ENCODE results near the gene SMURF2. TPM values are rescaled to one million over a fixed set of nuclear protein-coding genes. Genes with fewer than 3 reads are reported as not detected.
A peak's percentile ranks its signal among the peaks of the same experiment; 100 is the strongest.

Gene SMURF2
- total and polyA plus RNA-seq, 9 of the 15 experiments (the other 6 are each of a cell fraction or from before 2014, with no cell fraction given) = 3.8 to 22.0 (median 14.8) TPM

GRCh38 chr17:64505340-64506200 is 156.5 kb downstream of the SMURF2 start (continued):
- TF ChIP-seq MTA3 (IDR thresholded peaks at IDR 0.05; ENCODE audit: borderline replicate concordance) (peak; percentile 35; the same call in 1 of the 2 replicates), RBM22 (IDR thresholded peaks at IDR 0.05; ENCODE audit: low read depth, low read length, poor library complexity, severe bottlenecking) (peak; percentile 100), ZNF384 (IDR thresholded peaks at IDR 0.05; ENCODE audit: low read depth, low read length) (no peak), ZNF41 (CRISPR knock-in tag; conservative IDR thresholded peaks at IDR 0.05) (0 out of 2 replicates have a peak, but pooled peaks have one; percentile 26), SREBF1 (IDR thresholded peaks at IDR 0.05; ENCODE audit: borderline replicate concordance, low read depth, low read length) (no peak), ATF4 (CRISPR knock-in tag; IDR thresholded peaks at IDR 0.05) (0 out of 2 replicates have a peak, but pooled peaks have one; percentile 42), ZNF212 (CRISPR knock-in tag; IDR thresholded peaks at IDR 0.05) (no peak), CBFB (CRISPR knock-in tag; IDR thresholded peaks at IDR 0.05) (peak; percentile 74; the same call in 1 of the 2 replicates), HMGN3 (IDR thresholded peaks at IDR 0.05; ENCODE audit: borderline replicate concordance, extremely low read depth, insufficient read length, low read depth, low read length) (peak; percentile 81), VEZF1 (CRISPR knock-in tag; IDR thresholded peaks at IDR 0.05) (no peak), MYC (IDR thresholded peaks at IDR 0.05; ENCODE audit: low read depth, low read length) (peak; percentile 94), MYC (CRISPR knock-in tag; IDR thresholded peaks at IDR 0.05; ENCODE audit: borderline replicate concordance, low read depth) (peak; percentile 92), ZNF766 (CRISPR knock-in tag; conservative IDR thresholded peaks at IDR 0.05) (no peak; the same call in 1 of the 2 replicates), STAG1 (CRISPR knock-in tag; IDR thresholded peaks at IDR 0.05; ENCODE audit: borderline replicate concordance) (no peak), PTRF (tag; IDR thresholded peaks at IDR 0.05) (no peak), ARNT (IDR thresholded peaks at IDR 0.05) (peak in 1 of 2 experiments; percentile 70; a peak in 1 of 4 replicates), ELK3 (CRISPR knock-in tag; IDR thresholded peaks at IDR 0.05) (no peak), POLR2B (IDR thresholded peaks at IDR 0.05; ENCODE audit: low read depth, partially characterized antibody) (peak; percentile 52), CSDE1 (IDR thresholded peaks at IDR 0.05) (peak; percentile 60 to 76; a peak in 3 of 4 replicates)
- TF ChIP-seq, protein P1, sequence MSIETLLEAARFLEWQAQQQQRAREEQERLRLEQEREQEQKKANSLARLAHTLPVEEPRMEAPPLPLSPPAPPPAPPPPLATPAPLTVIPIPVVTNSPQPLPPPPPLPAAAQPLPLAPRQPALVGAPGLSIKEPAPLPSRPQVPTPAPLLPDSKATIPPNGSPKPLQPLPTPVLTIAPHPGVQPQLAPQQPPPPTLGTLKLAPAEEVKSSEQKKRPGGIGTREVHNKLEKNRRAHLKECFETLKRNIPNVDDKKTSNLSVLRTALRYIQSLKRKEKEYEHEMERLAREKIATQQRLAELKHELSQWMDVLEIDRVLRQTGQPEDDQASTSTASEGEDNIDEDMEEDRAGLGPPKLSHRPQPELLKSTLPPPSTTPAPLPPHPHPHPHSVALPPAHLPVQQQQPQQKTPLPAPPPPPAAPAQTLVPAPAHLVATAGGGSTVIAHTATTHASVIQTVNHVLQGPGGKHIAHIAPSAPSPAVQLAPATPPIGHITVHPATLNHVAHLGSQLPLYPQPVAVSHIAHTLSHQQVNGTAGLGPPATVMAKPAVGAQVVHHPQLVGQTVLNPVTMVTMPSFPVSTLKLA (conservative IDR thresholded peaks at IDR 0.05) = peak; percentile 49 to 64
- TF ChIP-seq, protein P2, sequence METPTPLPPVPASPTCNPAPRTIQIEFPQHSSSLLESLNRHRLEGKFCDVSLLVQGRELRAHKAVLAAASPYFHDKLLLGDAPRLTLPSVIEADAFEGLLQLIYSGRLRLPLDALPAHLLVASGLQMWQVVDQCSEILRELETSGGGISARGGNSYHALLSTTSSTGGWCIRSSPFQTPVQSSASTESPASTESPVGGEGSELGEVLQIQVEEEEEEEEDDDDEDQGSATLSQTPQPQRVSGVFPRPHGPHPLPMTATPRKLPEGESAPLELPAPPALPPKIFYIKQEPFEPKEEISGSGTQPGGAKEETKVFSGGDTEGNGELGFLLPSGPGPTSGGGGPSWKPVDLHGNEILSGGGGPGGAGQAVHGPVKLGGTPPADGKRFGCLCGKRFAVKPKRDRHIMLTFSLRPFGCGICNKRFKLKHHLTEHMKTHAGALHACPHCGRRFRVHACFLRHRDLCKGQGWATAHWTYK (CRISPR knock-in tag; IDR thresholded peaks at IDR 0.05) = peak; percentile 81; the same call in 1 of the 2 replicates

Measured in K562 (cell line).